WTC11 (cell line): ENCODE measurements around the gene DNM3. TPM values are rescaled to one million over a fixed set of nuclear protein-coding genes. Genes with fewer than 3 reads are reported as not detected.

Experiments used
- ATAC-seq: fragments of 200-7000 bp; cut with Tn5 transposase; 2 replicates; pipeline ENCODE4 v1.10.0; 2021; ENCODE audit warnings: mild to moderate bottlenecking, moderate library complexity
- CTCF ChIA-PET: fragments of 300-600 bp; sonication (Branson Sonifier 250); formaldehyde crosslinking; loops from one replicate; lab custom pipeline; 2021; ENCODE audit warnings: antibody characterized with exemption; lab: Charles Lee
- POLR2A ChIA-PET: fragments of 350-600 bp; sonication (Branson Sonifier 250); formaldehyde crosslinking; loops from one replicate; lab custom pipeline; 2021; ENCODE audit warnings: antibody characterized with exemption; lab: Charles Lee
- DNase-seq: peaks from one replicate; pipeline ENCODE4 v3.0.0; 2021; ENCODE audit warnings: low spot score
- H3K27ac Mint-ChIP-seq: 2 replicates; pipeline ENCODE4 v1.8.0; 2021; ENCODE audit warnings: mixed read lengths
- H3K27me3 Mint-ChIP-seq: 2 replicates; pipeline ENCODE4 v1.8.0; 2021; ENCODE audit warnings: low read depth, mild to moderate bottlenecking, moderate library complexity, mixed read lengths
- H3K36me3 Mint-ChIP-seq: 2 replicates; pipeline ENCODE4 v1.8.0; 2021; ENCODE audit warnings: mixed read lengths
- H3K4me1 Mint-ChIP-seq: 2 replicates; pipeline ENCODE4 v1.8.0; 2022; ENCODE audit warnings: mixed read lengths
- H3K4me3 Mint-ChIP-seq: 2 replicates; pipeline ENCODE4 v1.8.0; 2021; ENCODE audit warnings: mild to moderate bottlenecking, moderate library complexity, mixed read lengths
- H3K9me3 Mint-ChIP-seq: 2 replicates; pipeline ENCODE4 v1.8.0; 2021; ENCODE audit warnings: mixed read lengths
- CREB1 ChIP-seq: sonication (generic); formaldehyde crosslinking; IDR thresholded peaks from 2 replicates; pipeline ENCODE4 v1.8.0; 2023; ENCODE audit warnings: mild to moderate bottlenecking, missing genetic modification reagents
- ESRRA ChIP-seq: sonication (generic); formaldehyde crosslinking; IDR thresholded peaks from 2 replicates; pipeline ENCODE4 v1.8.1; 2022; ENCODE audit warnings: mild to moderate bottlenecking, missing genetic modification reagents, borderline replicate concordance
- OVOL2 ChIP-seq: fragments of 250-450 bp; sonication (Bioruptor Pico); IDR thresholded peaks from 2 replicates; pipeline ENCODE4 v1.9.0; 2021; ENCODE audit warnings: mild to moderate bottlenecking, borderline replicate concordance
- PRRX2 ChIP-seq: fragments of 250-450 bp; sonication (Bioruptor Pico); IDR thresholded peaks from 2 replicates; pipeline ENCODE4 v1.8.0; 2021; ENCODE audit warnings: mild to moderate bottlenecking
- RORB ChIP-seq: fragments of 250-450 bp; sonication (Bioruptor Pico); IDR thresholded peaks from 2 replicates; pipeline ENCODE4 v1.9.0; 2021; ENCODE audit warnings: mild to moderate bottlenecking
- TCF7 ChIP-seq: sonication (generic); formaldehyde crosslinking; IDR thresholded peaks from 2 replicates; pipeline ENCODE4 v1.8.0; 2022; ENCODE audit warnings: mild to moderate bottlenecking, low read depth, missing genetic modification reagents, moderate library complexity
- ZNF219 ChIP-seq: sonication (generic); formaldehyde crosslinking; IDR thresholded peaks from 2 replicates; pipeline ENCODE4 v1.8.0; 2023; ENCODE audit warnings: missing genetic modification reagents, mild to moderate bottlenecking, borderline replicate concordance
- ZNF317 ChIP-seq: sonication (generic); formaldehyde crosslinking; IDR thresholded peaks from 2 replicates; pipeline ENCODE4 v1.8.1; 2023; ENCODE audit warnings: low read depth, mild to moderate bottlenecking, moderate library complexity, missing genetic modification reagents, borderline replicate concordance
- total RNA-seq: library from RNA; stranded (reverse); gene quantifications from 3 replicates; pipeline ENCODE4 v1.2.3, GENCODE V29; 2021
- TF ChIP-seq, protein P1 (sequence below): sonication (generic); formaldehyde crosslinking; IDR thresholded peaks from 2 replicates; pipeline ENCODE4 v1.8.0; 2023; ENCODE audit warnings: missing genetic modification reagents, mild to moderate bottlenecking, borderline replicate concordance
- TF ChIP-seq, protein P2 (sequence below): fragments of 250-450 bp; sonication (Bioruptor Pico); IDR thresholded peaks from 2 replicates; pipeline ENCODE4 v2.1.2; 2022; ENCODE audit warnings: mild to moderate bottlenecking, moderate library complexity
- TF ChIP-seq, protein P3 (sequence below): sonication (generic); formaldehyde crosslinking; IDR thresholded peaks from 2 replicates; pipeline ENCODE4 v1.8.0; 2022; ENCODE audit warnings: mild to moderate bottlenecking, missing genetic modification reagents
- TF ChIP-seq, protein P4 (sequence below): sonication (generic); formaldehyde crosslinking; IDR thresholded peaks from 2 replicates; pipeline ENCODE4 v1.8.1; 2022; ENCODE audit warnings: low read depth, mild to moderate bottlenecking, moderate library complexity, missing genetic modification reagents, borderline replicate concordance
- TF ChIP-seq, protein P5 (sequence below): sonication (generic); formaldehyde crosslinking; IDR thresholded peaks from 2 replicates; pipeline ENCODE4 v1.8.0; 2023; ENCODE audit warnings: missing genetic modification reagents
- TF ChIP-seq, protein P6 (sequence below): sonication (generic); formaldehyde crosslinking; IDR thresholded peaks from 2 replicates; pipeline ENCODE4 v1.8.0; 2022; ENCODE audit warnings: missing genetic modification reagents
- TF ChIP-seq, protein P7 (sequence below): sonication (generic); formaldehyde crosslinking; IDR thresholded peaks from 2 replicates; pipeline ENCODE4 v1.8.1; 2023; ENCODE audit warnings: mild to moderate bottlenecking, missing genetic modification reagents
- TF ChIP-seq, protein P8 (sequence below): sonication (generic); formaldehyde crosslinking; IDR thresholded peaks from 2 replicates; pipeline ENCODE4 v1.8.1; 2022; ENCODE audit warnings: low read depth, missing genetic modification reagents, borderline replicate concordance

DNM3 gene
- total RNA-seq, 1 experiment from 2014 or later: 1.9 TPM

DNA sequence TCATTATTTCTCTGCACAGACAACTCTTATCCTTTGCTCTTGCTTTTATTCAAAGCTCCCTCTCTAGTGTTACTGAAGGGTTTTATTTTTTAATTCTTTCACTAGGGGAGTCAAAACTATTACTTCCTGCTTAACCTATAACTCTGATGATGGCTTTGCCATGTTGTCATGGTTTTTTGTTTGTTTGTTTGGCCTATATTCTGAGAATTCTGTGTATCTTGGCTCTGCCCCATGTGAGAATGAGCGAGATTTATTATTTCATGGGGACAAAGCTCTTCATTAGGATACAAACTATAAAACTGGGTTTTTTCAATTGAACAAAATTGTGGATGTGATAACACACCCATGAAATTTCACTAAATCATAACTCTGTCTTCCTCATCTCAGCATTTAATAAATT is 388.6 kb downstream of the DNM3 start (continued):
- TF ChIP-seq, protein P1, sequence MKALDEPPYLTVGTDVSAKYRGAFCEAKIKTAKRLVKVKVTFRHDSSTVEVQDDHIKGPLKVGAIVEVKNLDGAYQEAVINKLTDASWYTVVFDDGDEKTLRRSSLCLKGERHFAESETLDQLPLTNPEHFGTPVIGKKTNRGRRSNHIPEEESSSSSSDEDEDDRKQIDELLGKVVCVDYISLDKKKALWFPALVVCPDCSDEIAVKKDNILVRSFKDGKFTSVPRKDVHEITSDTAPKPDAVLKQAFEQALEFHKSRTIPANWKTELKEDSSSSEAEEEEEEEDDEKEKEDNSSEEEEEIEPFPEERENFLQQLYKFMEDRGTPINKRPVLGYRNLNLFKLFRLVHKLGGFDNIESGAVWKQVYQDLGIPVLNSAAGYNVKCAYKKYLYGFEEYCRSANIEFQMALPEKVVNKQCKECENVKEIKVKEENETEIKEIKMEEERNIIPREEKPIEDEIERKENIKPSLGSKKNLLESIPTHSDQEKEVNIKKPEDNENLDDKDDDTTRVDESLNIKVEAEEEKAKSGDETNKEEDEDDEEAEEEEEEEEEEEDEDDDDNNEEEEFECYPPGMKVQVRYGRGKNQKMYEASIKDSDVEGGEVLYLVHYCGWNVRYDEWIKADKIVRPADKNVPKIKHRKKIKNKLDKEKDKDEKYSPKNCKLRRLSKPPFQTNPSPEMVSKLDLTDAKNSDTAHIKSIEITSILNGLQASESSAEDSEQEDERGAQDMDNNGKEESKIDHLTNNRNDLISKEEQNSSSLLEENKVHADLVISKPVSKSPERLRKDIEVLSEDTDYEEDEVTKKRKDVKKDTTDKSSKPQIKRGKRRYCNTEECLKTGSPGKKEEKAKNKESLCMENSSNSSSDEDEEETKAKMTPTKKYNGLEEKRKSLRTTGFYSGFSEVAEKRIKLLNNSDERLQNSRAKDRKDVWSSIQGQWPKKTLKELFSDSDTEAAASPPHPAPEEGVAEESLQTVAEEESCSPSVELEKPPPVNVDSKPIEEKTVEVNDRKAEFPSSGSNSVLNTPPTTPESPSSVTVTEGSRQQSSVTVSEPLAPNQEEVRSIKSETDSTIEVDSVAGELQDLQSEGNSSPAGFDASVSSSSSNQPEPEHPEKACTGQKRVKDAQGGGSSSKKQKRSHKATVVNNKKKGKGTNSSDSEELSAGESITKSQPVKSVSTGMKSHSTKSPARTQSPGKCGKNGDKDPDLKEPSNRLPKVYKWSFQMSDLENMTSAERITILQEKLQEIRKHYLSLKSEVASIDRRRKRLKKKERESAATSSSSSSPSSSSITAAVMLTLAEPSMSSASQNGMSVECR: no peak
- TF ChIP-seq, protein P2, sequence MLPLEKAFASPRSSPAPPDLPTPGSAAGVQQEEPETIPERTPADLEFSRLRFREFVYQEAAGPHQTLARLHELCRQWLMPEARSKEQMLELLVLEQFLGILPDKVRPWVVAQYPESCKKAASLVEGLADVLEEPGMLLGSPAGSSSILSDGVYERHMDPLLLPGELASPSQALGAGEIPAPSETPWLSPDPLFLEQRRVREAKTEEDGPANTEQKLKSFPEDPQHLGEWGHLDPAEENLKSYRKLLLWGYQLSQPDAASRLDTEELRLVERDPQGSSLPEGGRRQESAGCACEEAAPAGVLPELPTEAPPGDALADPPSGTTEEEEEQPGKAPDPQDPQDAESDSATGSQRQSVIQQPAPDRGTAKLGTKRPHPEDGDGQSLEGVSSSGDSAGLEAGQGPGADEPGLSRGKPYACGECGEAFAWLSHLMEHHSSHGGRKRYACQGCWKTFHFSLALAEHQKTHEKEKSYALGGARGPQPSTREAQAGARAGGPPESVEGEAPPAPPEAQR (CRISPR knock-in tag): no peak
- no peak for TF ChIP-seq TCF7 (CRISPR knock-in tag)
- TF ChIP-seq, protein P3, sequence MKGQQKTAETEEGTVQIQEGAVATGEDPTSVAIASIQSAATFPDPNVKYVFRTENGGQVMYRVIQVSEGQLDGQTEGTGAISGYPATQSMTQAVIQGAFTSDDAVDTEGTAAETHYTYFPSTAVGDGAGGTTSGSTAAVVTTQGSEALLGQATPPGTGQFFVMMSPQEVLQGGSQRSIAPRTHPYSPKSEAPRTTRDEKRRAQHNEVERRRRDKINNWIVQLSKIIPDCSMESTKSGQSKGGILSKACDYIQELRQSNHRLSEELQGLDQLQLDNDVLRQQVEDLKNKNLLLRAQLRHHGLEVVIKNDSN: no peak
- no peak for TF ChIP-seq CREB1

DNA sequence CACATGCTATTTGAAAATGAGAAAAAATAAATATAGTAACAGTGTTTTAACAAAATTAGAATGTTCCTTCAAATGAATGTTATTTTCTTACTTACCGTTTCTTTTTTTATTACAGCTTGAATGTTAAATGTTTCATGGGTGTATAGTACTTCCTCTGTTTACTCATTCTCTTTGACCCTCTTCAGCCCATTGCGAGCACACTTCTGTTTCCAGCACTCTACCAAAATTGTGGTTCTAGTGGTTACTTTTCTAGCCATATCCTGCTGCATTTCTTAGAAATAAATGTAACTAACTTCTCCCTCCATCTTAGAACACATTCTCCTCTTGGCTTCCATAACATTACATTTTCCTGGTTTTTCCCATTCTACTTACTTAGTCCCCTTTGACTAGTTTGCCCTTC is 389.2 kb downstream of the DNM3 start:
- Mint-ChIP-seq H3K4me1 (no peaks in the 10 kb centered on the region), H3K9me3 (peaks cover 12% of the 10 kb centered on the region), H3K36me3 (no peaks in the 10 kb centered on the region; the same call in 1 of the 2 replicates), H3K27ac (no peak overlapping the region), H3K27me3 (no peaks in the 10 kb centered on the region; the same call in 1 of the 2 replicates), H3K4me3 (no peak overlapping the region)
- TF ChIP-seq, protein P4, sequence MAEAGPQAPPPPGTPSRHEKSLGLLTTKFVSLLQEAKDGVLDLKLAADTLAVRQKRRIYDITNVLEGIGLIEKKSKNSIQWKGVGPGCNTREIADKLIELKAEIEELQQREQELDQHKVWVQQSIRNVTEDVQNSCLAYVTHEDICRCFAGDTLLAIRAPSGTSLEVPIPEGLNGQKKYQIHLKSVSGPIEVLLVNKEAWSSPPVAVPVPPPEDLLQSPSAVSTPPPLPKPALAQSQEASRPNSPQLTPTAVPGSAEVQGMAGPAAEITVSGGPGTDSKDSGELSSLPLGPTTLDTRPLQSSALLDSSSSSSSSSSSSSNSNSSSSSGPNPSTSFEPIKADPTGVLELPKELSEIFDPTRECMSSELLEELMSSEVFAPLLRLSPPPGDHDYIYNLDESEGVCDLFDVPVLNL (CRISPR knock-in tag): no peak
- no peak for TF ChIP-seq OVOL2
- no peak for TF ChIP-seq ZNF219 (CRISPR knock-in tag)
- TF ChIP-seq ESRRA (CRISPR knock-in tag): no peak
- TF ChIP-seq RORB: no peak
- no peak for TF ChIP-seq PRRX2 (CRISPR knock-in tag)
- no peak for TF ChIP-seq CREB1
- no peak for TF ChIP-seq ZNF317 (CRISPR knock-in tag)
- TF ChIP-seq, protein P5, sequence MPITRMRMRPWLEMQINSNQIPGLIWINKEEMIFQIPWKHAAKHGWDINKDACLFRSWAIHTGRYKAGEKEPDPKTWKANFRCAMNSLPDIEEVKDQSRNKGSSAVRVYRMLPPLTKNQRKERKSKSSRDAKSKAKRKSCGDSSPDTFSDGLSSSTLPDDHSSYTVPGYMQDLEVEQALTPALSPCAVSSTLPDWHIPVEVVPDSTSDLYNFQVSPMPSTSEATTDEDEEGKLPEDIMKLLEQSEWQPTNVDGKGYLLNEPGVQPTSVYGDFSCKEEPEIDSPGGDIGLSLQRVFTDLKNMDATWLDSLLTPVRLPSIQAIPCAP (CRISPR knock-in tag): no peak
- TF ChIP-seq, protein P6, sequence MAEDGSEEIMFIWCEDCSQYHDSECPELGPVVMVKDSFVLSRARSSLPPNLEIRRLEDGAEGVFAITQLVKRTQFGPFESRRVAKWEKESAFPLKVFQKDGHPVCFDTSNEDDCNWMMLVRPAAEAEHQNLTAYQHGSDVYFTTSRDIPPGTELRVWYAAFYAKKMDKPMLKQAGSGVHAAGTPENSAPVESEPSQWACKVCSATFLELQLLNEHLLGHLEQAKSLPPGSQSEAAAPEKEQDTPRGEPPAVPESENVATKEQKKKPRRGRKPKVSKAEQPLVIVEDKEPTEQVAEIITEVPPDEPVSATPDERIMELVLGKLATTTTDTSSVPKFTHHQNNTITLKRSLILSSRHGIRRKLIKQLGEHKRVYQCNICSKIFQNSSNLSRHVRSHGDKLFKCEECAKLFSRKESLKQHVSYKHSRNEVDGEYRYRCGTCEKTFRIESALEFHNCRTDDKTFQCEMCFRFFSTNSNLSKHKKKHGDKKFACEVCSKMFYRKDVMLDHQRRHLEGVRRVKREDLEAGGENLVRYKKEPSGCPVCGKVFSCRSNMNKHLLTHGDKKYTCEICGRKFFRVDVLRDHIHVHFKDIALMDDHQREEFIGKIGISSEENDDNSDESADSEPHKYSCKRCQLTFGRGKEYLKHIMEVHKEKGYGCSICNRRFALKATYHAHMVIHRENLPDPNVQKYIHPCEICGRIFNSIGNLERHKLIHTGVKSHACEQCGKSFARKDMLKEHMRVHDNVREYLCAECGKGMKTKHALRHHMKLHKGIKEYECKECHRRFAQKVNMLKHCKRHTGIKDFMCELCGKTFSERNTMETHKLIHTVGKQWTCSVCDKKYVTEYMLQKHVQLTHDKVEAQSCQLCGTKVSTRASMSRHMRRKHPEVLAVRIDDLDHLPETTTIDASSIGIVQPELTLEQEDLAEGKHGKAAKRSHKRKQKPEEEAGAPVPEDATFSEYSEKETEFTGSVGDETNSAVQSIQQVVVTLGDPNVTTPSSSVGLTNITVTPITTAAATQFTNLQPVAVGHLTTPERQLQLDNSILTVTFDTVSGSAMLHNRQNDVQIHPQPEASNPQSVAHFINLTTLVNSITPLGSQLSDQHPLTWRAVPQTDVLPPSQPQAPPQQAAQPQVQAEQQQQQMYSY (CRISPR knock-in tag): no peak
- TF ChIP-seq, protein P7, sequence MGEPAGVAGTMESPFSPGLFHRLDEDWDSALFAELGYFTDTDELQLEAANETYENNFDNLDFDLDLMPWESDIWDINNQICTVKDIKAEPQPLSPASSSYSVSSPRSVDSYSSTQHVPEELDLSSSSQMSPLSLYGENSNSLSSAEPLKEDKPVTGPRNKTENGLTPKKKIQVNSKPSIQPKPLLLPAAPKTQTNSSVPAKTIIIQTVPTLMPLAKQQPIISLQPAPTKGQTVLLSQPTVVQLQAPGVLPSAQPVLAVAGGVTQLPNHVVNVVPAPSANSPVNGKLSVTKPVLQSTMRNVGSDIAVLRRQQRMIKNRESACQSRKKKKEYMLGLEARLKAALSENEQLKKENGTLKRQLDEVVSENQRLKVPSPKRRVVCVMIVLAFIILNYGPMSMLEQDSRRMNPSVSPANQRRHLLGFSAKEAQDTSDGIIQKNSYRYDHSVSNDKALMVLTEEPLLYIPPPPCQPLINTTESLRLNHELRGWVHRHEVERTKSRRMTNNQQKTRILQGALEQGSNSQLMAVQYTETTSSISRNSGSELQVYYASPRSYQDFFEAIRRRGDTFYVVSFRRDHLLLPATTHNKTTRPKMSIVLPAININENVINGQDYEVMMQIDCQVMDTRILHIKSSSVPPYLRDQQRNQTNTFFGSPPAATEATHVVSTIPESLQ (CRISPR knock-in tag): no peak
- TF ChIP-seq, protein P8, sequence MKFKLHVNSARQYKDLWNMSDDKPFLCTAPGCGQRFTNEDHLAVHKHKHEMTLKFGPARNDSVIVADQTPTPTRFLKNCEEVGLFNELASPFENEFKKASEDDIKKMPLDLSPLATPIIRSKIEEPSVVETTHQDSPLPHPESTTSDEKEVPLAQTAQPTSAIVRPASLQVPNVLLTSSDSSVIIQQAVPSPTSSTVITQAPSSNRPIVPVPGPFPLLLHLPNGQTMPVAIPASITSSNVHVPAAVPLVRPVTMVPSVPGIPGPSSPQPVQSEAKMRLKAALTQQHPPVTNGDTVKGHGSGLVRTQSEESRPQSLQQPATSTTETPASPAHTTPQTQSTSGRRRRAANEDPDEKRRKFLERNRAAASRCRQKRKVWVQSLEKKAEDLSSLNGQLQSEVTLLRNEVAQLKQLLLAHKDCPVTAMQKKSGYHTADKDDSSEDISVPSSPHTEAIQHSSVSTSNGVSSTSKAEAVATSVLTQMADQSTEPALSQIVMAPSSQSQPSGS (CRISPR knock-in tag): no peak
- no peak for ATAC-seq
- ChIA-PET CTCF (no interaction called here), POLR2A (no interaction called here)
- no peak for DNase-seq
